GM12891 (cell line): Measurements from ENCODE around the gene CES2.
A peak's percentile ranks its signal among the peaks of the same experiment; 100 is the strongest.

Source experiments
- DNase-seq: peaks from one replicate; pipeline ENCODE4 v3.0.0; 2011; ENCODE audit warnings: low spot score; ENCODE audit not compliant: insufficient read length
- FAIRE-seq: peaks from 2 replicates; lab custom pipeline; 2011; peaks lifted over from hg19 to GRCh38; lab: Jason Lieb, UNC
- PAX5 ChIP-seq: IDR thresholded peaks from 2 replicates; pipeline ENCODE4 v1.6.1; 2011; ENCODE audit warnings: low read length, moderate library complexity, mild to moderate bottlenecking; ENCODE audit not compliant: insufficient read depth, severe bottlenecking
- POLR2A ChIP-seq: IDR thresholded peaks from 2 replicates; pipeline ENCODE4 v1.6.1; 2011; ENCODE audit warnings: low read depth, low read length, control low read depth
- POLR2AphosphoS5 ChIP-seq: IDR thresholded peaks from 2 replicates; pipeline ENCODE4 v1.6.1; 2011; ENCODE audit warnings: low read depth, low read length, control low read depth
- POU2F2 ChIP-seq: IDR thresholded peaks from 2 replicates; pipeline ENCODE4 v1.6.1; 2011; ENCODE audit warnings: low read depth, mild to moderate bottlenecking, control low read depth, low read length, moderate library complexity
- SPI1 ChIP-seq: IDR thresholded peaks from 2 replicates; pipeline ENCODE4 v1.6.1; 2011; ENCODE audit warnings: low read depth, low read length, control low read depth
- TAF1 ChIP-seq: IDR thresholded peaks from 2 replicates; pipeline ENCODE4 v1.6.1; 2011; ENCODE audit warnings: low read depth, low read length, control low read depth

CES2 gene

DNA sequence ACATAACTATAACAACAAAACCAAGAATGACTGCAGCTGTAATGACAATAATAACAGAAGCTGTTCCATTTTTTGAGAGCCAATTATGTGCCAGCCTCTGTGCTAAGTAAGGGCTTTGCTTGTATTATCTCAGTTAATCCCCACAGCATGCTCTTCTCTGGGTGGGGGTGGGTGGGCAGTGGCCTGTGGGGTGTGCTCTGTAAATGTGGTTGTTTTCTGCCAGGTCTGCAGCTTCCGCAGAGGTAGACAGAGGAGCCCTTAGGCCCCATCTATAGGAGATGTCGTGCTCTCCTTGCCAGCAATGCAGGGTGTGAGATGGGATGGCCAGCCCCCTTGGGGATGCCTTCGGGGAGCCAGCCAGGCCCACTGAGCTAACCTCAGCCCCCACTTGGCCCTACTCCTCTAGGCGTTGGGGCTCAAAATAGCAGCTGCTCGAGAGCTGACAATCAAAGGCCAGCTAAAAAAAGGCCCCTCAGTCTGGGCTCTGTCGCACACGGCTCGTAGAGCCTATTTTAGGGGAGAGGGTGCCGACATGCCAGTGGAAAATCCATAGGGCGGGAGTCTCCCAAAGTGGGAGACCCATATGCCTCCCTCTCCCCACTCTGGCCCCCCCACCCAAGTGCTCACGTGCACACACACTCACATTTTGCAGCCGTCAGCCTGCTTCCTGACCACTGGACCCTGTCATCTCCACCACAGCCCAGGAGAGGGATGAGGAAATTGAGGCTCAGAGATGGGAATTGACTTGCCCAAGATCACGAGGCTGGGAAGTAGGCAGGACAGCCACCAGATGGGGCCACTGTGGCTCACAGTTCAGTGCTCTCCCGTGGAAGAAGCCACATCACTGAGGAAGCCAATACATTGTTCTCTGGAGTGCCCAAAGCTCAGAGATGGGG lies 32.4 kb upstream of the CES2 start:
- DNase-seq (peak; percentile 5), FAIRE-seq (no peak)
- TF ChIP-seq POU2F2 (no peak), POLR2A (no peak), POLR2AphosphoS5 (no peak), TAF1 (no peak), SPI1 (no peak), PAX5 (no peak)

DNA sequence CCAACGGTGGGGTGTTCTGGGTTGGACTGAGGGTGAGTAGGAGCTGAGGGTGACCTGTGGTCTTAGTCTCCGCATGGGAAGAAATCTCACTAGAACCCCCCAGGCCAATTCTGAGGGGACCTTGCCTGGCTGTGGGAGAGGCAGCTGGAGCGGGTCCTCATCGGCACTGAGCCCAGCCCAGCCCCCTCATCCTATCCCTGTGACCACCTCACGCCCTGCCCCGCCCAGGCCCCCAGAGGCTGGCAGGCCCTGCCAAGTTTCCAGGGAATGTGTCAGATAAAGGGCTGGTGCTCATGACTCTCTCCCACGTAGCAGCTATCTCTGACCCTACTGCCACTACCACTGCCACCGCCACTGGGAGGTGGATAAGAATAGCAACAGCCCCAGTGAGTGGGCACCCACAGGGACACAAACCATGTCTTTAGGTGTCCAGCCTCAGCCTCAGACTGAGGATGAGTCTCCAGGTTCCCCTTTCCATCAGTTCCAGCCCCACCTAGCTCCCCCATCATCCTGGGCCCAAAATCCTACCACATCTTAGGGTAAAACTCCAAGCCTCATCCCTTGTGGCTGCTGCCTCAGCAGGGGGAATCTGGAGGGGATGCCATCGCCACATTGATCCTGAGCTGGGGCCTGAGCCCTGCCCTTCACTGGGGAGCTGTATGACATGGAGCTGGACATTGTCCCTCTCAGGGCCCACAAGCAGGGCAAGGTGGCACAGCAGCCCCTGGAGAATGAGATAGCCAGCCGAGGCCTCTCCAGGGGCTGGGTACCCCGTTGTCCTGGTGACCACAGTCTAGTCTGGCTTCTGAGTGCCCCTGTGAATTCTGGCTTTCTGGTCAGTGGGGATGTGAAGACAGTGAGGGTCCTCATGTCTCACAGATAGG lies 31.5 kb upstream of the CES2 start:
- TF ChIP-seq PAX5 (no peak), TAF1 (no peak), POLR2AphosphoS5 (no peak), POLR2A (no peak), SPI1 (no peak), POU2F2 (no peak)
- FAIRE-seq, result no peak
- DNase-seq, result peak; percentile 6

DNA sequence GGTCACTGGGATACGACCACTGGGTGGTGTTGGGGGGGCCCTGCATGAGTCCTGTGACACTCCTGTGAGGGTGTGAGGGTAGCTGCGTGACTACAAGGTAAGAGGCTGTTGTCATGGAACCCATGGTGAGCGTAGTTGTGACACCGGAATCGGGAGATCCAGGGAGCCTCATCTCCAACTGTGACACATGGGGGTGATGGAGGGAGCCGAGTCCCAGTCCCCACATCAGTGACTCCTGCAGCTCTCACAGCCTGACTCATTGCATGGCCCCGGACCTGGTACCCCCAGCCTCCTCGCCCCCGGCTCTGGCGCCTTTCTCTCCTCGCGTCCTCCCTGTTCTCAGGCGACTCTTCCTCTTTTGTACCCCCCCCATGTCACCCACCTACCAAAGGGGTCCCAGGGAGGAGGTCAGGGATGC lies 30.9 kb upstream of the CES2 start:
- no peak for FAIRE-seq
- peak; percentile 7 for DNase-seq
- no peak for TF ChIP-seq TAF1
- TF ChIP-seq SPI1, result no peak
- no peak for TF ChIP-seq POU2F2
- no peak for TF ChIP-seq PAX5
- no peak for TF ChIP-seq POLR2A
- no peak for TF ChIP-seq POLR2AphosphoS5

DNA sequence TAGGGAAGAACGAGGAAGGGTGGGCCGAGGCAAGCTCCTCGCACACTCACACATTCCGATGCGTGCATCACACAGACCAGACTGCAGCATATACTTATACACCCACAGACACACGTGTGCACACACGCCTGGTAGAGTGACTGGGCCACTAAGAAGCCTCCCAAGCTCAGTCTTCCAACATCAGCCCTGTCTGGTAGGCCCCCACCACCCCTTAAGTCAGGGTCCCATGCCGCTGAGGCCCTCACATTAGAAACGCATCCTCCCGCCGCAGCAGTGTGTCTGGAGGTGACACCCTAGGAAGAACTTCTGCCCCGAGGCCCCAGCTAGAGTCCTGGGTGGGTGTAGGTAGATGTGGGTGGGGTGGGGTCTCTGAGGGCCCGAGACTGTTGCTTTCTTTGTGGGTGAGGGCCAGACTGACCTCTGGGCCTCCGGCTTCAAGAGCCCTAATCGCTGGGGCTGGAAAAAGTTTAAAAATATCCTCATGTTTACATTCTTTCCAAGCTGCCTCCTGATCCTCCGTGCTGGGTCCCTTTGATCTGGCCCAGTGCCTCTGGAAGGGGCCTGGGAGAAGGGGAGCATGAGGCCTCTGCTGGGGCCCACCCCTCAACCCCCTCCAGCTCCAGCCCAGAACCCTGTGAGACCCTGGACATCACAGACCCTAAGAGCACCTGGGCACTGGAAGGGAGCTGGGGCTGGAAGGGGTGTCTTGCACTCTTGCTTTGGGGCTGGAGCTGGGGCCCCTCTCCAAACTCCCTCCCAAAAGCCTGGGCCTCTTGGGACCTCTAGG lies 30.3 kb upstream of the CES2 start:
- FAIRE-seq, result no peak

DNA sequence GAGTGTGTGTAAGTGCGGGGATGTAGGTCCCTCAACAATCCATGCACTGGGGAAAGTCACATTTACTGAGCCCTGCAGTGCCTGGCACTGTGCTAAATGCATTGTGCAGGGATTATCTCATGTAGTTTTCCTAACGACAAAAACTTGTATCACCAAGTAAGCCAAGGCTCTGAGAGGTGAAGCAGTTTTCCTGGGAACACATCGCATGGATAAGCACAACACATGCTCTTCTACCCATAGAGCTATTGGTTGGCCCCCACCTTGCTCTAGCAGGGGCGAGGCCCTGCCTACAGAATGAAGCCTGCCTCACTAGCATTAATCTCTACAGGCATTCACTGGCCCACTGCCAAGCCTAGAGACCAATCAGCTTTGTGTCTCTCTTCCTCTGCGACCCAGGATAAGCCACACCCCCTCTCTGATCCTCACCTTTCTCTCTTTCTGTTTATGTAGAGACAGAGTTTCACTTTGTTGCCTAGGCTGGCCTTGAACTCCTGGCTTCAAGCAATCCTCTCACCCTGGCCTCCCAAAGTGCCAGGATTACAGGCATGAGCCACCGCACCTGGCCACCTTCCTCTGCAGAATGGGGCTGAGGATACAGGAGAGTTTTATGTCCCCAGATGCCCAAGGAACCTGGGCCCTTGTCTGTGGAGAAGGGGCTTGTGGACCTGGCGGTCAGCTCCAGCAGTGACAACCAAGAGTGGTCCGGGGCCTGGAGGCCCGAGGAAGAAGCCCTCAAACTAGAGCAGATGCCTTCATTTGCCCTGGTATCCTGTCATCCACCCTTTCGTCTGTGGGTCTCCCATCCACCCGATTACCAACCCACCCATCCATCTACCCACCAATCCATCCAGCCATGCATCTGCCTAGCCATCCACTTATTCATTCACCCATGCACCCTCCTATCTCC lies 29.4 kb upstream of the CES2 start:
- no peak for TF ChIP-seq POU2F2
- TF ChIP-seq POLR2A, result no peak
- TF ChIP-seq TAF1, result no peak
- no peak for TF ChIP-seq PAX5
- DNase-seq (peak; percentile 58), FAIRE-seq (peak; percentile 51)

More for the DNA sequence above, 30.3 kb upstream of the CES2 start:
- TF ChIP-seq POLR2AphosphoS5 (no peak), PAX5 (no peak), POU2F2 (no peak), POLR2A (no peak), SPI1 (no peak), TAF1 (no peak)
- peak; percentile 11 for DNase-seq

DNA sequence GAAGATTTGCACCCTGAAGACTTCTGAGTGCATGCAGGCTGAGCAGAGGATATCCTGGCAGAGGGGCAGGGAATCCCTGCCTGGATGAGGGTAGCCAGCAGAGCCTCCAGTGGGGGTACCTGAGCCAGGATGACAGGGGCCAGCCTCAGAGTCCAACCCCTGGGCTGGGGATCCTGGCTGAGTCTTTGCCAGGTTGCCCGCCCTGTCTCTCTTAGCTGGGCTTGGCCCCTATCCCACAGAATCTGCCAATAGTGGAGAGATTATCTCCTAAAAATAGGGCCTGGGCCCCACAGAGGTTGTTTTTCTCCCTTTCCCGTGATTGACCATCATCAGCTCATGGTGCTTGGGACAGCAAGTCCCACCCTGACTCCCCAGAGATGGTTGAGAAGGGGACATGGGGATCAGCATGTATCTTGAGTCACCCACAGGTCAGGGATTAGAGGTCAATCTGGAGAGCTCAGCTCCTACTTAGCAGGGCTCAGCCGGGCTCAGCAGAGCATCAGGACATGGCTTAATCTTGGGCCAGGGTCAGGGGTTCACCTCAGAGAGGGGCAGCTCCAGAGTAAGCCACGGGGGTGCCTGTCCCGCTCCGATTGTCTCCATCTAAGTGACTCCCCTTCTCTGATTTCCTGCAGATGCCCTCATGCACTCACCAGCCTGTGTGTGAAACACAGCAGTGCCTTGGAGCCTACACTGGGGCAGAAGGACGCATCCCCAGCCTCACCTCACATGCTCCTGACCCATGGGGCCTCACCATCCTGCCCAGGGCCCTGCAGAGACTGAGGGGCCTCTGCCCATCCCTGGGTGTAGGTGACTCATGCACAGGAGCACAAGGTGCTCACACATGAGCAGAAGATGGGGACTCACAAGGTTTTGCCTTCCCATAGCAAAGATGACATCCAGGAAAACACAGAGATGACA lies 28.1 kb upstream of the CES2 start:
- no peak for FAIRE-seq
- no peak for DNase-seq
- no peak for TF ChIP-seq POLR2A
- no peak for TF ChIP-seq TAF1
- TF ChIP-seq POU2F2, result no peak
- TF ChIP-seq PAX5, result no peak

DNA sequence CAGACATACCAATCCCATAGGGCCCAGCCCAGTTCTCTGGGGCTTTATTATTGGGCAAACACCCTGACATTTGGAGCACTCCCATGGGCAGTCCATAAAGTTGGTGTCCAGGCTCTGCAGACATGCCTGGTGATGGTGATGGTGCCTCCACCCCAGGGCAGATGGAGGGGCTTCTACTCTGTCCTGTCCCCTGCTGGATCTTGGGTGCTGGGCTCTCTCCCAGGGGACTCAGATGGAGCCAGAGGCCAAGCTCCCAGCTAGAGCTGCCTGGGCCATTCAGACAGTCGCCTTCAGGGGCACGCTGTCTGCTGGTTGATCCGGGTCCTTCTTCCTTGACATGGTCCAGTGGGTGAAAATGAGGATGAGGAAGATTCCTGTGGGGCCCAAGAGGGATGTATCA lies 27.2 kb upstream of the CES2 start:
- no peak for TF ChIP-seq POLR2AphosphoS5
- TF ChIP-seq SPI1, result no peak
- TF ChIP-seq TAF1, result no peak
- TF ChIP-seq POLR2A, result no peak
- TF ChIP-seq PAX5, result no peak
- no peak for TF ChIP-seq POU2F2
- FAIRE-seq (no peak), DNase-seq (peak; percentile 3)

DNA sequence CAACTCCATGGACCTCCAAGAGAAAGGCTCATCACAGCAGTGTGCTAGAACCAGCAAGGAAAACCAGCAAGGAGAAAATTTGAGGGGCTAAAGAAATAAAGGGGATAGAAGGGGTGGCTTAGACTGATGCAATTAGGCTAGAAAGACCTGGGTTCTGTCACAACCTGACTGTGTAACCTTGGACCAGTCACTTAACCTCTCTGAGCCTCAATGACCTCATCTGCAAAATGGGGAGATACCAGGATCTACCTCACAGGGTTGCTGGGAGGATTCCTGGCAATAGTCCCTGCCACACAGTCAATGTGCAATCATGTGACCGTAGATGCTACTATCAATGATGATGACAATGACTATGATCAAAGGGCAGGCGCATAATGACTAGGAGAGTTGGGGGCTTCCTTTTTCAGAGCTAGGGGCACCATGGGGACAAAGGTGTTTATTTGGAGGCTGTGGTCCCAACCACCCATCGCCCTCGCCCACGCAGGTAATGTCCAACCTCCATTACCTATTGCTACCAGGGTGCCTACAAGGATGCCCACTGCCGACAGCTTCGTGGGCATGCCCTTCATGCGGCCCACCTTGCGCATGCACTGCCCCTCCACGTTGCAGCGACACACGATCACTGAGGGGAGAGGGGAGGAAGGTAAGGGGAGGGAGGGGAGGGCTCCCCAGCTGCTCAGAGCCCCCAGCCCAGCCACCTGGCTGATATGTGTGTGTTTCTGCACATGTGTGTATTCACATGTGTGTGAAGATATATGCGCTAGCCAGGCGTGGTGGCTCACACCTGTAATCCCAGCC lies 26.4 kb upstream of the CES2 start:
- DNase-seq, result peak; percentile 2
- TF ChIP-seq SPI1, result no peak
- TF ChIP-seq POU2F2, result no peak
- no peak for FAIRE-seq
